ENCODE data around the gene MRPS26. TPM values are rescaled to one million over a fixed set of nuclear protein-coding genes. Genes with fewer than 3 reads are reported as not detected.

MRPS26 gene
- total and polyA plus RNA-seq, 10 of the 15 experiments (the other 5 are each of a cell fraction or from before 2014, with no cell fraction given), result 3.9 to 95.3 (median 46.5) TPM

GRCh38 chr20:3082955-3083952 lies 37.4 kb downstream of the MRPS26 start (continued):
- no peak for TF ChIP-seq PKNOX1 (IDR thresholded peaks at IDR 0.05)
- TF ChIP-seq, protein P1, sequence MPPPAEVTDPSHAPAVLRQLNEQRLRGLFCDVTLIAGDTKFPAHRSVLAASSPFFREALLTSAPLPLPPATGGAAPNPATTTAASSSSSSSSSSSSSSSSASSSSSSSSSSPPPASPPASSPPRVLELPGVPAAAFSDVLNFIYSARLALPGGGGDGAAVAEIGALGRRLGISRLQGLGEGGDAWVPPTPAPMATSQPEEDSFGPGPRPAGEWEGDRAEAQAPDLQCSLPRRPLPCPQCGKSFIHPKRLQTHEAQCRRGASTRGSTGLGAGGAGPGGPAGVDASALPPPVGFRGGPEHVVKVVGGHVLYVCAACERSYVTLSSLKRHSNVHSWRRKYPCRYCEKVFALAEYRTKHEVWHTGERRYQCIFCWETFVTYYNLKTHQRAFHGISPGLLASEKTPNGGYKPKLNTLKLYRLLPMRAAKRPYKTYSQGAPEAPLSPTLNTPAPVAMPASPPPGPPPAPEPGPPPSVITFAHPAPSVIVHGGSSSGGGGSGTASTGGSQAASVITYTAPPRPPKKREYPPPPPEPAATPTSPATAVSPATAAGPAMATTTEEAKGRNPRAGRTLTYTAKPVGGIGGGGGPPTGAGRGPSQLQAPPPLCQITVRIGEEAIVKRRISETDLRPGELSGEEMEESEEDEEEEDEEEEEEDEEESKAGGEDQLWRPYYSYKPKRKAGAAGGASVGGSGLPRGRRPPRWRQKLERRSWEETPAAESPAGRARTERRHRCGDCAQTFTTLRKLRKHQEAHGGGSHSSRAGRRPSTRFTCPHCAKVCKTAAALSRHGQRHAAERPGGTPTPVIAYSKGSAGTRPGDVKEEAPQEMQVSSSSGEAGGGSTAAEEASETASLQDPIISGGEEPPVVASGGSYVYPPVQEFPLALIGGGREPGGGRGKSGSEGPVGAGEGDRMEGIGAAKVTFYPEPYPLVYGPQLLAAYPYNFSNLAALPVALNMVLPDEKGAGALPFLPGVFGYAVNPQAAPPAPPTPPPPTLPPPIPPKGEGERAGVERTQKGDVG (CRISPR knock-in tag; IDR thresholded peaks at IDR 0.05), result no peak
- no peak for TF ChIP-seq GATAD2B (conservative IDR thresholded peaks at IDR 0.05; ENCODE audit: low read depth)

DNA sequence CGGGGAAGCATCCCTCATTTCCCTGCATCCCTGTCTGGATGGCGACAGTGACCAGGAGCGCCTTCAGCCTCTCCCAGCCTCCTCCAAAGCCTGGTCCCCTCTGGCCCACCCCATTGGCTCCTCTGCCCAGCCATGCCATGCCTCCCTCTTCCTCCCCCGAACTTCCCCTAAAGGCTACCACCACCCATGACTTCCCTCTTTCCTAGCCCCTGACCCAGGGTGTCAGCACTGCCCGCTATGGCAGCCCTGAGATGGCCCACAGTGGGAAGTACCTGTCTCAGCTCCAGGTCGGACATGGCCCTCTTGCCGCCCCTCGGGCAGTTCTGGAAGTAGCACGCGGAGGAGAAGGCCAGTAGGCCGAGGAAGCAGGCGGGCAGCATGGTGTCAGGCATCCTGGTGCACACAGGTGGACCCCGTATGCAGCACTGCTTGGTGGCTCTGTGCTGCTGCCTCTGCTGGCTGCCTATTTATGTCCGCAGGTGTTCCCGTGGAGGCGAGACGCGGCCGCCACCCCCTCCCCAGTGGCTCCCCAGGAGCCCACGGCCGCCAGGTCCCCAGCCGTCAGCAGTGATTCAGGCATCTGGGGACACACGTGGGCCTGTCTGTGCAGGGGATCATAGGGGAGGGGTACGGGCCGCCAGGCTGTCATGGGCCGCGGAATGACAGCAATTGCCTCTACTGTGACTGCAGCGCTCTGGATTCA lies 38.6 kb downstream of the MRPS26 start, which contains the start of gene AVP:
TSS of gene AVP (minus strand) at position 442 of the 703 bp plus-strand sequence. CDS start at position 392, 50 bp downstream.
- H3K9ac ChIP-seq (ENCODE audit: control insufficient read depth, insufficient read depth, low read length), result no peak within 1 kb of the TSS
- H3K36me3 ChIP-seq (ENCODE audit: control insufficient read depth in 2 of 2, insufficient read depth in 2 of 2, low read length in 1 of 2), result no peaks in the 10 kb centered on the region
- no peaks in the 10 kb centered on the region for H3K79me2 ChIP-seq (ENCODE audit: control insufficient read depth, insufficient read depth, low read length)
- H3K27me3 ChIP-seq (replicated peaks in 1 of 2; ENCODE audit: control insufficient read depth in 2 of 2, insufficient read depth in 2 of 2, low read length in 1 of 2), result peaks cover 15 to 22% of the 10 kb centered on the region in 2 experiments
- no peak within 1 kb of the TSS for H3K4me2 ChIP-seq (ENCODE audit: control insufficient read depth, insufficient read depth)
- no peak for ATAC-seq
- CTCF ChIA-PET, result no interaction called here
- H4K20me1 ChIP-seq (ENCODE audit: control insufficient read depth, insufficient read depth), result no peaks in the 10 kb centered on the region
- intact Hi-C loops (cut with micrococcal nuclease; ENCODE audit: unreplicated experiment), result no loop called here
- no TSS peak for BruUV-seq (replicated peaks)
- RAD21 ChIA-PET (ENCODE audit: unreplicated experiment), result no interaction called here
- in situ Hi-C loops (cut with MboI), result no loop called here
- DNase-seq (ENCODE audit: low read depth, low spot score), result no peak
- 37% methylated on average over 21 of the region's 28 CpGs for WGBS (ENCODE audit: insufficient coverage, insufficient replicate concordance, low lambda C conversion rate, missing lambda C conversion rate)
- POLR2A ChIA-PET, result no interaction called here
- H3K4me1 ChIP-seq (ENCODE audit: control insufficient read depth, insufficient read depth, low read length), result no peaks in the 10 kb centered on the region
- H3K9me3 ChIP-seq (replicated peaks; ENCODE audit: control insufficient read depth, insufficient read depth, low read length), result no peaks in the 10 kb centered on the region
- no peak within 1 kb of the TSS for H2AFZ ChIP-seq (ENCODE audit: control insufficient read depth, low read depth, low read length)
- H3K4me3 ChIP-seq, result no peak within 1 kb of the TSS
- FAIRE-seq, result no peak
- no peak within 1 kb of the TSS for H3K27ac ChIP-seq (ENCODE audit: control insufficient read depth, insufficient read depth)
- SMC1A ChIA-PET (ENCODE audit: uncharacterized antibody, unreplicated experiment), result no interaction called here
- TF ChIP-seq CTCF (IDR thresholded peaks at IDR 0.05 in 2 of 3, conservative IDR thresholded peaks at IDR 0.05 in 1 of 3; ENCODE audit: control insufficient read depth in 2 of 3, extremely low read depth in 1 of 3, insufficient read depth in 1 of 3, low read depth in 3 of 3, low read length in 3 of 3), result no peak
- no peak for TF ChIP-seq MEF2B (IDR thresholded peaks at IDR 0.05; ENCODE audit: partially characterized antibody, poor library complexity, severe bottlenecking)
- no peak for TF ChIP-seq PAX5 (IDR thresholded peaks at IDR 0.05; ENCODE audit: borderline replicate concordance, low read depth, low read length)
- TF ChIP-seq NFYB (IDR thresholded peaks at IDR 0.05; ENCODE audit: insufficient read depth, low read depth, low read length), result no peak
- TF ChIP-seq, protein P2, sequence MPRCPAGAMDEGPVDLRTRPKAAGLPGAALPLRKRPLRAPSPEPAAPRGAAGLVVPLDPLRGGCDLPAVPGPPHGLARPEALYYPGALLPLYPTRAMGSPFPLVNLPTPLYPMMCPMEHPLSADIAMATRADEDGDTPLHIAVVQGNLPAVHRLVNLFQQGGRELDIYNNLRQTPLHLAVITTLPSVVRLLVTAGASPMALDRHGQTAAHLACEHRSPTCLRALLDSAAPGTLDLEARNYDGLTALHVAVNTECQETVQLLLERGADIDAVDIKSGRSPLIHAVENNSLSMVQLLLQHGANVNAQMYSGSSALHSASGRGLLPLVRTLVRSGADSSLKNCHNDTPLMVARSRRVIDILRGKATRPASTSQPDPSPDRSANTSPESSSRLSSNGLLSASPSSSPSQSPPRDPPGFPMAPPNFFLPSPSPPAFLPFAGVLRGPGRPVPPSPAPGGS (IDR thresholded peaks at IDR 0.05; ENCODE audit: borderline replicate concordance, insufficient read depth, low read depth, low read length, poor library complexity, severe bottlenecking), result no peak
- TF ChIP-seq ATF3 (IDR thresholded peaks at IDR 0.05; ENCODE audit: borderline replicate concordance, extremely low read depth, low read depth, low read length), result no peak

Measured in GM12878 (cell line).